Colonic mucosa (tissue), 4 donors: ENCODE results near the gene SEMA4G. TPM values are rescaled to one million over a fixed set of nuclear protein-coding genes. Genes with fewer than 3 reads are reported as not detected.

Experiments
- DNase-seq: peaks from one replicate; pipeline ENCODE4 v3.0.0-alpha.2; 2020
- H3K27ac ChIP-seq: fragments of 200-600 bp; one replicate; pipeline ENCODE4 v1.8.0; 2021
- H3K27me3 ChIP-seq: fragments of 200-600 bp; one replicate; pipeline ENCODE4 v1.8.0; 2021
- H3K36me3 ChIP-seq: fragments of 200-600 bp; one replicate; pipeline ENCODE4 v1.8.0; 2021
- H3K4me1 ChIP-seq: fragments of 200-600 bp; one replicate; pipeline ENCODE4 v1.8.0; 2021; ENCODE audit warnings: mild to moderate bottlenecking
- H3K4me3 ChIP-seq: fragments of 200-600 bp; one replicate; pipeline ENCODE4 v1.8.0; 2021
- H3K9ac ChIP-seq, 2 donors: one replicate each; pipeline ENCODE4 v1.7.0; 2013; ENCODE audit warnings: control low read depth in 2 of 2, low read depth in 2 of 2, low read length in 2 of 2
- H3K9me3 ChIP-seq: fragments of 200-600 bp; one replicate; pipeline ENCODE4 v1.8.0; 2021
- CTCF ChIP-seq: fragments of 200-600 bp; IDR thresholded peaks from one replicate; pipeline ENCODE4 v1.8.0; 2022; ENCODE audit warnings: antibody characterized with exemption, mild to moderate bottlenecking
- intact Hi-C: fragments of 100-400 bp; cut with DNase I; formaldehyde crosslinking; loops from one replicate; pipeline ENCODE4 v1.14.1; 2022
- total RNA-seq, 2 donors: library from RNA; stranded (reverse); fragmentation: NEBNext Ultra II Directional in 1 of 2; extraction: Animal tissue kit (Norgen Biotek cat#: 25700) in 1 of 2; gene quantifications; one replicate each; pipeline ENCODE4 v1.2.1, GENCODE V29; 2021
- donor health status: healthy.
- donor health status: DM: no; HTN: no; CAD: no.
- donor health status: DM: no; HTN: no; CAD: no.

SEMA4G gene
- total RNA-seq, 2 donors from 2014 or later: 113 to 133 TPM

- TF ChIP-seq CTCF: no peak
- H3K27ac ChIP-seq: no peak overlapping the region
Observed at GRCh38 chr10:100966887-100967286, 2.4 kb upstream of the SEMA4G start.

GRCh38 chr10:100967332-100967731 lies 2.0 kb upstream of the SEMA4G start:
- Histone ChIP-seq H3K4me3 (no peak overlapping the region), H3K9me3 (no peaks in the 10 kb centered on the region), H3K27ac (peak overlapping the region; percentile 2), H3K4me1 (no peaks in the 10 kb centered on the region), H3K27me3 (no peaks in the 10 kb centered on the region), H3K36me3 (no peaks in the 10 kb centered on the region), H3K9ac (peak overlapping the region in 1 of 2 donors; percentile 49)
- TF ChIP-seq CTCF: no peak
- intact Hi-C loops: loop anchor here (10.0 kb wide), 1 partner anchor 53 kb away; the partner anchor contains the start of gene SLF2
- no peak for DNase-seq

More at GRCh38 chr10:100966887-100967286, 2.4 kb upstream of the SEMA4G start:
- Histone ChIP-seq H3K36me3 (no peaks in the 10 kb centered on the region), H3K27me3 (no peaks in the 10 kb centered on the region), H3K4me1 (no peaks in the 10 kb centered on the region), H3K9ac (no peak overlapping the region), H3K4me3 (no peak overlapping the region), H3K9me3 (no peaks in the 10 kb centered on the region)
- no peak for DNase-seq
- intact Hi-C loops: loop anchor here (10.0 kb wide), 1 partner anchor 52 kb away; the partner anchor contains the start of gene SLF2

GRCh38 chr10:100968062-100968736 lies 1.1 kb upstream of the SEMA4G start:
- no peak for TF ChIP-seq CTCF
- Histone ChIP-seq H3K27me3 (no peaks in the 10 kb centered on the region), H3K4me3 (no peak overlapping the region), H3K36me3 (no peaks in the 10 kb centered on the region), H3K9me3 (no peaks in the 10 kb centered on the region), H3K27ac (peak overlapping the region; percentile 92), H3K4me1 (no peaks in the 10 kb centered on the region), H3K9ac (peak overlapping the region in 1 of 2 donors; percentile 95)
- peak; percentile 53 for DNase-seq
- intact Hi-C loops: loop anchor here (10.0 kb wide), 1 partner anchor 53 kb away; the partner anchor contains the start of gene SLF2

GRCh38 chr10:100968863-100969186 lies 479 bp upstream of the SEMA4G start:
- Histone ChIP-seq H3K4me3 (peak overlapping the region; percentile 85), H3K27me3 (no peaks in the 10 kb centered on the region), H3K4me1 (no peaks in the 10 kb centered on the region), H3K36me3 (no peaks in the 10 kb centered on the region), H3K27ac (peak overlapping the region; percentile 92), H3K9ac (peak overlapping the region; percentile 74 to 95), H3K9me3 (no peaks in the 10 kb centered on the region)
- intact Hi-C loops: loop anchor here (10.0 kb wide), 1 partner anchor 54 kb away; the partner anchor contains the start of gene SLF2
- no peak for TF ChIP-seq CTCF
- peak; percentile 52 for DNase-seq

- TF ChIP-seq CTCF: no peak
- Histone ChIP-seq H3K4me3 (peak overlapping the region; percentile 85), H3K36me3 (no peaks in the 10 kb centered on the region), H3K9ac (peak overlapping the region; percentile 93 to 95), H3K4me1 (no peaks in the 10 kb centered on the region), H3K9me3 (no peaks in the 10 kb centered on the region), H3K27me3 (no peaks in the 10 kb centered on the region), H3K27ac (peak overlapping the region; percentile 92)
- intact Hi-C loops: no loop called here
- DNase-seq: peak; percentile 95
Observed at GRCh38 chr10:100970076-100970913, 991 bp downstream of the SEMA4G start.
